ENCODE results near the gene CARD9.

Gene CARD9

GRCh38 chr9:136331556-136332481 is 41.6 kb downstream of the CARD9 start (continued):
- no peak for TF ChIP-seq ZBTB26 (tag by site-specific recombination; optimal IDR thresholded peaks at IDR 0.05)
- TF ChIP-seq ZNF600 (tag by site-specific recombination; IDR thresholded peaks at IDR 0.05): no peak
- TF ChIP-seq ZNF624 (tag by site-specific recombination; IDR thresholded peaks at IDR 0.05): no peak
- TF ChIP-seq ZNF48 (tag by site-specific recombination; IDR thresholded peaks at IDR 0.05): no peak
- no peak for TF ChIP-seq ZNF302 (tag by site-specific recombination; IDR thresholded peaks at IDR 0.05; ENCODE audit: low read depth)
- TF ChIP-seq ZFP69B (tag by site-specific recombination; IDR thresholded peaks at IDR 0.05): no peak
- no peak for TF ChIP-seq ZNF266 (tag by site-specific recombination; IDR thresholded peaks at IDR 0.05; ENCODE audit: low read depth)
- no peak for TF ChIP-seq ZNF146 (tag by site-specific recombination; IDR thresholded peaks at IDR 0.05)
- TF ChIP-seq ZNF394 (tag by site-specific recombination; IDR thresholded peaks at IDR 0.05; ENCODE audit: borderline replicate concordance): no peak
- no peak for TF ChIP-seq ZNF132 (tag by site-specific recombination; IDR thresholded peaks at IDR 0.05; ENCODE audit: borderline replicate concordance)
- no peak for TF ChIP-seq ZNF404 (tag by site-specific recombination; IDR thresholded peaks at IDR 0.05)
- no peak for TF ChIP-seq ZFP3 (tag by site-specific recombination; IDR thresholded peaks at IDR 0.05; ENCODE audit: low read depth)
- TF ChIP-seq ZNF629 (tag by site-specific recombination; IDR thresholded peaks at IDR 0.05): no peak

- Histone ChIP-seq H3K9me3 (ENCODE audit: control insufficient read depth, insufficient read depth, low read depth, low read length) (no peaks in the 10 kb centered on the region), H3K36me3 (ENCODE audit: control insufficient read depth in 2 of 2, insufficient read depth in 1 of 2, low read length in 2 of 2) (peaks cover 0 to 24% of the 10 kb centered on the region in 2 experiments; a peak in 1 of 3 replicates), H3K4me3 (ENCODE audit: low read depth, low read length) (no peak overlapping the region), H3K4me1 (ENCODE audit: control insufficient read depth, insufficient read depth, low read length) (peaks cover 8% of the 10 kb centered on the region), H3K27ac (ENCODE audit: extremely low read depth, low read depth, low read length) (no peak overlapping the region)
- CTCF ChIA-PET: interaction anchor here (2.9 kb wide), 1 partner anchor 9 kb away, joined by 23 read pairs; no protein-coding TSS in a partner anchor
- POLR2A ChIA-PET: interaction anchor here (0.9 kb wide), 1 partner anchor 32 kb away, joined by 3 read pairs; the partner anchor contains the start of gene DNLZ
- no peak for TF ChIP-seq TCF7L2 (IDR thresholded peaks at IDR 0.05; ENCODE audit: borderline replicate concordance, low read depth, low read length)
- TF ChIP-seq MEIS1 (CRISPR knock-in tag; IDR thresholded peaks at IDR 0.05; ENCODE audit: borderline replicate concordance): no peak
- peak; percentile 43; the same call in 1 of the 2 replicates for TF ChIP-seq SCRT1 (tag by site-specific recombination; IDR thresholded peaks at IDR 0.05; ENCODE audit: borderline replicate concordance)
- TF ChIP-seq SCRT2 (tag by site-specific recombination; IDR thresholded peaks at IDR 0.05): peak; percentile 80
- TF ChIP-seq HIC1 (tag by site-specific recombination; IDR thresholded peaks at IDR 0.05): 0 out of 2 replicates have a peak, but pooled peaks have one; percentile 15
- TF ChIP-seq RBAK (tag by site-specific recombination; IDR thresholded peaks at IDR 0.05): no peak
- TF ChIP-seq ZBTB8A (tag by site-specific recombination; IDR thresholded peaks at IDR 0.05): no peak
These were observed 42.4 kb downstream of the CARD9 start for GRCh38 chr9:136331030-136331429.

Measured in HEK293 (cell line).